Measurements from ENCODE around the gene CDC42BPG. TPM values are rescaled to one million over a fixed set of nuclear protein-coding genes. Genes with fewer than 3 reads are reported as not detected.
A peak's percentile ranks its signal among the peaks of the same experiment; 100 is the strongest.

CDC42BPG gene
- total and polyA plus RNA-seq, 9 of the 15 experiments (the other 6 are each of a cell fraction or from before 2014, with no cell fraction given) = 0.04 to 8.8 (median 2.1) TPM

GRCh38 chr11:64777449-64778222 lies 66.8 kb downstream of the CDC42BPG start:
- Histone ChIP-seq H3K27me3 (ENCODE audit: control insufficient read depth in 2 of 2, insufficient read depth in 2 of 2, low read length in 2 of 2) (no peaks in the 10 kb centered on the region), H3K9me3 (replicated peaks; ENCODE audit: control insufficient read depth, insufficient read depth, low read depth, low read length) (no peaks in the 10 kb centered on the region), H3K4me2 (ENCODE audit: insufficient read depth, low read length) (peak overlapping the region; percentile 96), H2AFZ (ENCODE audit: low read depth, low read length) (no peak overlapping the region), H3K9ac (ENCODE audit: insufficient read depth in 1 of 2, low read depth in 2 of 2, low read length in 2 of 2) (peak overlapping the region; percentile 95), H3K27ac (ENCODE audit: extremely low read depth, low read depth, low read length) (peak overlapping the region; percentile 97), H3K36me3 (ENCODE audit: control insufficient read depth, insufficient read depth, low read length) (peaks cover 48% of the 10 kb centered on the region), H3K4me1 (replicated peaks in 1 of 2; ENCODE audit: control insufficient read depth in 2 of 2, insufficient read depth in 2 of 2, low read length in 2 of 2) (peaks cover 6 to 18% of the 10 kb centered on the region in 2 experiments; a peak in 3 of 5 replicates), H3K4me3 (peak overlapping the region; percentile 67), H3K9me1 (ENCODE audit: control insufficient read depth, insufficient read depth, low read length) (peaks cover 9% of the 10 kb centered on the region), H3K79me2 (ENCODE audit: control insufficient read depth, insufficient read depth, low read length) (peaks cover 54% of the 10 kb centered on the region), H4K20me1 (replicated peaks; ENCODE audit: control insufficient read depth, insufficient read depth, low read length) (peaks cover 34% of the 10 kb centered on the region)
- peak; percentile 26 for ATAC-seq
- DNase-seq (ENCODE audit: extremely low read depth in 1 of 4, low spot score in 3 of 4) = peak; percentile 94 to 97 (median 95)
- CTCF ChIA-PET (ENCODE audit: low intra/inter-chr PET ratio) = interaction anchor here (0.7 kb wide), 1 partner anchor 236 kb away, joined by 6 read pairs; the partner anchor contains the start of gene ARL2
- POLR2A ChIA-PET = interaction anchor here (0.6 to 10.8 kb wide), 4 partner anchors 10 to 721 kb away, joined by 3 to 168 read pairs (median 3); partner anchors contain the start of genes MALAT1 and PYGM
- intact Hi-C loops (cut with micrococcal nuclease) (loop anchor here (1.0 to 5.0 kb wide), 3 partner anchors 25 to 110 kb away; partner anchors contain the start of gene MAP4K2), in situ Hi-C loops (cut with MboI) (no loop called here)
- FAIRE-seq = peak; percentile 40
- no TSS peak for BruUV-seq (replicated peaks)
- WGBS (ENCODE audit: insufficient coverage, low coverage, missing lambda C conversion rate) = 0% methylated on average over 34 of the region's 98 CpGs
- TF ChIP-seq E2F6 (IDR thresholded peaks at IDR 0.05; ENCODE audit: borderline replicate concordance in 1 of 2, extremely low read depth in 1 of 2, insufficient read depth in 1 of 2, insufficient read length in 1 of 2, low read depth in 1 of 2, low read length in 1 of 2, poor library complexity in 1 of 2, severe bottlenecking in 1 of 2) = peak; percentile 75 to 89
- 0 out of 2 replicates have a peak, but pooled peaks have one; percentile 15 for TF ChIP-seq USF1 (CRISPR knock-in tag; IDR thresholded peaks at IDR 0.05)
- TF ChIP-seq PPARD (CRISPR knock-in tag; IDR thresholded peaks at IDR 0.05) = no peak
- TF ChIP-seq POLR2A (conservative IDR thresholded peaks at IDR 0.05) = peak; percentile 55
- peak; percentile 23; the same call in 1 of the 2 replicates for TF ChIP-seq ZKSCAN1 (IDR thresholded peaks at IDR 0.05; ENCODE audit: low read depth, low read length)
- no peak for TF ChIP-seq ZNF175 (CRISPR knock-in tag; IDR thresholded peaks at IDR 0.05; ENCODE audit: low read depth)
- TF ChIP-seq ATF1 (CRISPR knock-in tag; IDR thresholded peaks at IDR 0.05) = no peak
- TF ChIP-seq ATF1 (tag; IDR thresholded peaks at IDR 0.05) = no peak
- peak; percentile 55; the same call in 1 of the 2 replicates for TF ChIP-seq ZNF766 (CRISPR knock-in tag; conservative IDR thresholded peaks at IDR 0.05)
- TF ChIP-seq ZNF395 (CRISPR knock-in tag; IDR thresholded peaks at IDR 0.05) = 0 out of 2 replicates have a peak, but pooled peaks have one; percentile 53
- TF ChIP-seq ZBTB49 (CRISPR knock-in tag; IDR thresholded peaks at IDR 0.05; ENCODE audit: borderline replicate concordance) = no peak
- peak; percentile 30 for TF ChIP-seq PCBP1 (IDR thresholded peaks at IDR 0.05; ENCODE audit: low read depth, low read length, poor library complexity, severe bottlenecking)
- TF ChIP-seq HDAC1 (IDR thresholded peaks at IDR 0.05) = peak in 1 of 2 experiments; percentile 62; a peak in 1 of 4 replicates
- TF ChIP-seq ATF7 (IDR thresholded peaks at IDR 0.05) = peak; percentile 21; the same call in 1 of the 2 replicates

Measured in K562 (cell line).